Measurements from ENCODE around the gene TTF1.
A peak's percentile ranks its signal among the peaks of the same experiment; 100 is the strongest.
"Not testable (repeated sequence)": the region's sequence is repeated elsewhere in the genome, so short reads cannot be mapped to it uniquely, and the experiment has no call there.

TTF1 gene

DNA sequence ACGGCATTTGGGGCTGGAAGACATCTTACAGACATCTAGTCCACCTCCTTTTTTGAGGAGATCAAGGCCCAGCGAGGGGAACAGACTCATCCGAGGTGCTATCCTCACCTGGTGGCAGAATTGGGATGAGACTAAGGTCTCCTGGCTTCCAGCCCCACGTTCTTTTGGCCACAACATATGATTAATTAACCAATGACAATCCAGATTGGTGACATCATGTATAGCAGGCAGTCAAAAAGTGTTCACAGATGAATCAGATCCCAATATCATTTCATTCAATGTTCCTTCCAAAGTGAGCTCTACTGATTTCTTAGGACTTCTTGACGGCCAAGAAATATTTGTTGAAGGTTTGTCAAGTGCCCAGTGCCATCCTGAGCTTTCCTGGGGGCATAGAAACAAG is 7.3 kb upstream of the TTF1 start:
- DNase-seq (ENCODE audit: low read depth): no peak

GRCh38 chr9:132412089-132412488 is 5.4 kb upstream of the TTF1 start:
- no peak for DNase-seq (ENCODE audit: low read depth)

DNA sequence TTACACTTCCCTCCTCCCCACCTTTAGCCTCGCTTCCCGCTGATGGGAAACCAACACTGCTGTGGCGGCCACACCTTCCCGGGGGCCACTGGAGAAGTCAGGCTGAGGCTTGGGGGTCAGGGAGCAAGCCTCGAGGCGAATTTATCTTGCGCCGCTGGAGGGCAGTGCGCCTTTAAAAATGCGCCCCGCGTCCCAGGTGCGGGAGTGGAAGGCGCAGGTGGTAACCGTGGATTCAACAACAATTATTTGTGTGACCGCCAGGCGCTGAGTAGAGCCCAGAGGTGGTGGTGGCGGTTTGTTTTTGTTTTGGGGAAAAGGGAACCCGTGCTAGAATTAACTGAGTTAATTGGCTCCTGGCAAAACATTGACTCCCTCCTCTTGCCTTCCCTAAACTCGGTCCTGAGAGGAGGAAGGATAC is 4.5 kb upstream of the TTF1 start:
- peak; percentile 56 for DNase-seq (ENCODE audit: low read depth)

DNA sequence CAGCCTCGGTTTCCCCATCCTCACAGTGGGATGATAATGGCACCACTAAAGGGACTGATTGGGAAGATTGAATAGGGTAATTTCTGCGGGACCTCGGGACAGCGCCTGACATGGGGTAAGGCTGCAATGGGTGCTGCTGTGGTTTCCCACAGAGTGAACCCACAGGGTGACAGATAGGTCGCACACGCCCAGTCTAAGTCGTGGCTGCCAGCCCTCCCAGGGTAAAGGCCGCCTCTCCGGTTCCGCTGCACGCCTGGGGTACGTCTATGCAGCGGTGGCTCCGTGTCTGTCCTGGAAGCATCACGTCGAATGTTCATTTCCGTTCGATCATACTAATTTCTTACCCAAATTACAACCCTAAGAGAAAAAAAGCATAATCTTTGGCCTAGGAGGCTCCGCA is 4.0 kb upstream of the TTF1 start:
- DNase-seq (ENCODE audit: low read depth): no peak

- DNase-seq (ENCODE audit: low read depth): no peak
Observed at GRCh38 chr9:132409828-132410528, 3.3 kb upstream of the TTF1 start, which contains the start of gene CFAP77. CFAP77 (plus strand) TSS chr9:132410211; CDS start chr9:132410272, 61 bp downstream.

DNA sequence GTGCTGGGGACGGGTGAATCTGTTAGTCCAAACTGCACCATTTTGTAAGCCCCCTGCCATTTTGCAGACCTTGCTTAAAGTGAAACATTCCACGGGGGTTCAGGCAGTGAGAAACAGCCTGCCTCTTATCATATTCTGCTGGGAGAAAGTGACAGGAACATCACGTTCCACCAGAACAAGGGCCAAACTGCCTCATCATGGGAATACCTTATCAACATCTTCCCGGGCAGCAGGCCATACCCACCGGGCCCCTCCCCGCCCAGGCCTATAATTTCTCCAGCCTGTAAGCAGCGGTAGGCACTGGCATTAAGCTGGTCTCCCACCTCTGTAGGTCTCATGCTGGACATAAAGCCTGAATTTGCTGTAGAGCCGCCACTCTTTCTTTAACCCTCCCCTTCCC is 1.9 kb upstream of the TTF1 start:
- DNase-seq (ENCODE audit: low read depth): no peak

GRCh38 chr9:132407196-132407595 is 556 bp upstream of the TTF1 start:
- DNase-seq (ENCODE audit: low read depth): no peak

GRCh38 chr9:132404228-132404881 is 2.3 kb downstream of the TTF1 start:
- DNase-seq (ENCODE audit: low read depth): no peak

DNA sequence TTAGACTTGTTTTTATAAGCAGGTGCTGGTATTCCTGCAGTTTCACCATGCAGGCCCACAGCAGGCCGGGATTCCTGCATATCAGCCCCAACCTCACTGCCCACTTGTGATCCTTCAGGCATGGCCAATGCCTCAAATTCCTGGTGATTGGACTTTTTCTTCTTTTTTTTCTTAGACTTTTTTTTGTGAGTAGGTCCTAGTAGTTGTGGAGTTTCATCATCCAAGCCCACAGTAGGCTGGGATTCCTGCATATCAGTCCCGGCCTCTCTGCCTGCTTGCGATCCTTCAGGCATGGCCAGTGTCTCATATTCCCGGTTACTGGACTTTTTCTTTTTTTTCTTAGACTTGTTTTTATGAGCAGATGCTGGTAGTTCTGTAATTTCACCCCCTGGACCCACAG is 4.8 kb downstream of the TTF1 start:
- DNase-seq (ENCODE audit: low read depth): no peak

DNA sequence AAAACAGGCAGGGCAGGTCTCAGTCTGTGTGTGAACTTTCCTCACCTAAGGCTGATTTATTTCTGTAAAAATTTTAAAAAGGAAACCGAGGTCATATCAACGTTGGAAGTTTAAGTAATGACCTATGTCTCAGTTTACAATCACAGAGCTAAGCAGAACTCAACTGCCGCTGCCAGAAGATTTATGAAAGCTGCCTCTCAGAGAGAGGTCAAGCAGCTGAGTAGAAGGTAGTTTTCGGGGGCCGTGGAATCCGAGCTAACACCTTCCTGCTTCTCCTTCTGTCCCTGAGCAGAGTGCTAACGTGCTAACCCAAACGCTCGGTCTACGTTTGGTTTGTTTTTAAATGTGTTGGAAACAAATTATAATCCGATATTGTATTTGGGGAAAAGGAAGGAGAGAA is 11.1 kb downstream of the TTF1 start:
- no peak for DNase-seq (ENCODE audit: low read depth)

DNA sequence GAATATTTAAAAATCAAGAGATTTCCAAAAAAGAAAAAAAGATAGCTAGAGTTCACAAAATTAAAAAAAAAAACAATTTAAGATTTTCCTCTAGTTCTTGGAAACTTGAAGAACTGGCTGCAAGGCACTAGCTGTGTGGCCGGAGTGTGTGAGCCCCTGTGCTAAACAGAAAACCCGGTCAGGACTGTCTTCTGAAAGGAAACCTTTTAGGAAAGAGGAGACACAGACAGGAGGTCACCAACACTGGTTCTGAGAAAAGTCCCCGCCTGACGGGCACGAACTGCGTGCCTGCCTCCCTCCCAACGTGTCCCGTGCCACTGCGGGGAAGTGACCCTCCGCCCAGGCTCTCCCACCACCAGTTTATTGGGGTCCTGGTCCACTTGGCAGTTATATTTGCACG is 15.2 kb downstream of the TTF1 start:
- DNase-seq (ENCODE audit: low read depth): no peak

GRCh38 chr9:132390966-132391365 is 15.7 kb downstream of the TTF1 start:
- DNase-seq (ENCODE audit: low read depth): no peak

GRCh38 chr9:132387133-132387532 is 19.5 kb downstream of the TTF1 start:
- no peak for DNase-seq (ENCODE audit: low read depth)

DNA sequence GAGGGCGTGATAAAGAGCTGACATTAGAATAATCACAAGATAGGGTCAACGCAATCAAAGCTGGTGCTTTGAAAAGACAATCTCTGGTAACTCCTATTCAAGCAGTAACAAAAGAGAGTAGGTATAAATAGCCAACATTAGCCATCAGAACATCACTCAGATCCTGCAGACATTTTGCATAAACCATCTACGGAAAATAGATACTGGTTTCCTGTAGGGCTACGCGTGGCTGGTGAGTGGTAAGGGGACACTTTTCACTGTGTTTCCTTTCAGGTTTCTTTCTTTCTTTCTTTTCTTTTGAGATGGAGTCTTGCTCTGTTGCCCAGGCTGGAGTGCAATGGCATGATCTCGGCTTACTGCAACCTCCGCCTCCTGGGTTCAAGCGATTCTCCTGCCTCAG is 22.3 kb downstream of the TTF1 start:
- DNase-seq (ENCODE audit: low read depth): no peak

- no peak for DNase-seq (ENCODE audit: low read depth)
Observed at GRCh38 chr9:132383462-132383883, 23.2 kb downstream of the TTF1 start.

- DNase-seq (ENCODE audit: low read depth): no peak
Observed at GRCh38 chr9:132381966-132382541, 24.6 kb downstream of the TTF1 start.

- not testable (repeated sequence) for DNase-seq (ENCODE audit: low read depth)
Observed at GRCh38 chr9:132378416-132378815, 28.2 kb downstream of the TTF1 start.

DNA sequence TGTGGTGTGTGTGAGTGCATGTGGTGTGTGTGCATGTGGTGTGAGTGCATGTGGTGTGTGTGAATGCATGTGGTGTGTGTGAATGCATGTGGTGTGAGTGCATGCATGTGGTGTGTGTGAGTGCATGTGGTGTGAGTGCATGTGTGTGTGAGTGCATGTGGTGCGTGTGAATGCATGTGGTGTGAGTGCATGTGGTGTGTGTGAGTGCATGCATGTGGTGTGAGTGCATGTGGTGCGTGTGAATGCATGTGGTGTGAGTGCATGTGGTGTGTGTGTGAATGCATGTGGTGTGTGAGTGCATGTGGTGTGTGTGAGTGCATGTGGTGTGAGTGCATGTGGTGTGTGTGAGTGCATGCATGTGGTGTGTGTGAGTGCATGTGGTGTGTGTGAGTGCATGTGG is 28.9 kb downstream of the TTF1 start:
- DNase-seq (ENCODE audit: low read depth): not testable (repeated sequence)

DNA sequence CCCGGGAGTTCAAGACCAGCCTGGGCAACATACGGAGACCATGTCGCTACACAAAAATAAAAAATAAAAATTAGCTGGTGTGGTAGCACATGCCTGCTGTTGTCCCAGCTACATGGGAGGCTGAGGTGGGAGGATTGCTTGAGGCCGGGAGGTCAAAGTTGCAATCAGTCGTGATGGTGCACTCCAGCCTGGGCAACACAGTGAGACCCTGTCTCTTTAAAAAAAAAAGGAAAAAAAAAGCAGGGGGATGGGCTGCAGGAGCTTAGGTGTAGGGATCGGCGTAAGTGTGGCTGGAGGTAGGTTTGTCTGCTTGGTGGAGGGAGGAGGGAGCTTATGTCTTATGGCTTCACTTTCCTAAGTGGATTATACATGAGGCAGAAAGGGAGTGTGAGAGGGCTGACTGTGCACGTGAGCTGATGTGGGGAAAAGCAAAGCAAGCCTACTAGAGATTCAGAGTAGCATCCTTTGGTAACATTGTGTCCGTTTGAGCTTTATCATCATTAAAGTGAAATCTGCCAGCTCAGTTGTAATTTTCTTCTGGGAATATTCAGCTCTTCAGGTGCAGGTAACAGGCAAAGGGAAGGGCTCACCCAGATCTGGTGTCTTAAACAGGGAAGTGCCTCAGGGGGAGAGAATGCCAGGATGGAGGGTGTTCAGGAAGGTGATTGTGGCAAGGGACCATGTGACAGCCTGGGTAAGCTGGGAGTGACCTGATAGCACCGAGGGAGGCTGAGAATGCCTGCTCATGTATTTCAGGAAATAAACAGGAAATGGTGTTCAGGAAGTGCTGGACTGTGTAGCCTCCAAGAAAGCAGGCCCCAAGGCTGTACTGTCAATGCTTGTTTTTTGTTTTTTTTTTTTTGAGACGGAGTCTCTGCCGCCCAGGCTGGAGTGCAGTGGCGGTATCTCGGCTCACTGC is 34.2 kb downstream of the TTF1 start:
- DNase-seq (ENCODE audit: low read depth): no peak

- DNase-seq (ENCODE audit: low read depth): no peak
Observed at GRCh38 chr9:132370592-132370991, 36.0 kb downstream of the TTF1 start.

- no peak for DNase-seq (ENCODE audit: low read depth)
Observed at GRCh38 chr9:132369421-132369820, 37.2 kb downstream of the TTF1 start.

DNA sequence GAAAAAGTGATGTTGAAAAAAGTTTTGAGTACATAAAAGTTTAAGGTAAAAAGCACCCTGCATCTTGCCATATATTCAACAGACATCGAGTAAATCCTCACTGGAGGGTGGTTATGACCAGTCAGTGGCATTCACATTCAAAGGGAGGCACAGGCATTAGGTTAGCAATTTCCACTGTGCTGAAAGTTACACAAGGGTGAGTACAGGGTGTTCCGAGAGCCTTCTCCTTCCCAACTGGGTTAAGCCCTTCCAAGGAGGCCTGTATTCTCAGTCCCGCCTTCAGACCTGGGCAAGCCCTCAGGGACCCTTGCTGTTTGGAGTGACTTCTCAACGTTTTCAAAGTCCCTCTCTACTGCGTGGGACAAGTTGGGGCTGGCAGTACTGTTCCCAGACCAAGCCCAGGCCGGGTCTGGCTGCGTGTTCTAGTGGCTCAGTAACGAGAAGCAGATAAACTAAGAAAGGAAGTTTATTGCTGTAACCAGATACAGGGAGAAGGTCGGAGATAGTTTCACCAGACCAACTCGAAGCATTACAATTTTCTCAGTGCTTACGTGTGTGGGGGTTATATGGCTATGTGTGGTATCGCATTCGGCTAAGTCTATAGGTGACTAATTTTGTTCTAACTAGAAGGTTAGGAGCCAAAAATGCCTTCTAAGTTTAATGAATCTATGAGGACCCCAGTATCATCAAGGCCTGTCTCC is 38.9 kb downstream of the TTF1 start:
- DNase-seq (ENCODE audit: low read depth): no peak
